Endothelial cell of umbilical vein (primary cell): ENCODE results near the gene MESP1. TPM values are rescaled to one million over a fixed set of nuclear protein-coding genes. Genes with fewer than 3 reads are reported as not detected.
A peak's percentile ranks its signal among the peaks of the same experiment; 100 is the strongest.

Source experiments
- BruUV-seq: library from RNA; stranded (reverse); fragments of 400-500 nt; replicated peaks from 2 replicates; lab custom pipeline; 2021; lab: Mats Ljungman, UMichigan
- CTCF ChIA-PET: fragments of 300-600, 350-600 bp; sonication (Branson Sonifier 250); formaldehyde crosslinking; loops from one replicate; lab custom pipeline; 2021; ENCODE audit warnings: antibody characterized with exemption, inconsistent platforms; lab: Charles Lee
- POLR2A ChIA-PET: fragments of 300-600, 350-600 bp; sonication (Branson Sonifier 250); formaldehyde crosslinking; loops from one replicate; lab custom pipeline; 2021; ENCODE audit warnings: antibody characterized with exemption, inconsistent platforms; lab: Charles Lee
- DNase-seq: peaks from one replicate; pipeline ENCODE4 v3.0.0-alpha.2; 2011; ENCODE audit warnings: low read depth, low spot score
- FAIRE-seq: peaks from 2 replicates; lab custom pipeline; 2011; peaks lifted over from hg19 to GRCh38; lab: Jason Lieb, UNC
- H2AFZ ChIP-seq: 2 replicates; pipeline ENCODE4 v1.6.0; 2012; ENCODE audit warnings: low read depth, low read length, control low read depth, inconsistent platforms
- H3K27ac ChIP-seq: 2 replicates; pipeline ENCODE4 v1.5.1; 2011; ENCODE audit warnings: low read depth, mild to moderate bottlenecking, control low read depth, low read length, moderate library complexity; ENCODE audit not compliant: insufficient read depth
- H3K27me3 ChIP-seq, 2 experiments: 2 replicates each; pipeline versions ENCODE4 v1.6.0 to v1.6.1; 2011; ENCODE audit warnings: low read length in 2 of 2, mixed read lengths in 1 of 2; ENCODE audit not compliant: control insufficient read depth in 2 of 2, insufficient read depth in 2 of 2
- H3K36me3 ChIP-seq, 2 experiments: 2 replicates in 1 of 2; 3 replicates in 1 of 2; pipeline ENCODE4 v1.5.1; 2011; ENCODE audit warnings: low read length in 2 of 2, mild to moderate bottlenecking in 1 of 2, moderate library complexity in 1 of 2; ENCODE audit not compliant: control insufficient read depth in 2 of 2, insufficient read depth in 2 of 2; ENCODE audit errors: extremely low read depth in 1 of 2
- H3K4me1 ChIP-seq: 3 replicates; pipeline ENCODE4 v1.5.1; 2011; ENCODE audit warnings: mild to moderate bottlenecking, low read length; ENCODE audit not compliant: control insufficient read depth, insufficient read depth; ENCODE audit errors: extremely low read depth
- H3K4me2 ChIP-seq: 2 replicates; pipeline ENCODE4 v1.6.1; 2011; ENCODE audit warnings: low read length, control low read depth, mixed read lengths; ENCODE audit not compliant: insufficient read depth
- H3K4me3 ChIP-seq, 3 experiments: fragments of 200-600 bp in 1 of 3; sonication (generic), shearing (Covaris generic) in 1 of 3; replicated peaks in 1 of 3; 2 replicates each; pipeline ENCODE4 v1.5.1; 2011 to 2016; ENCODE audit warnings: control low read depth in 3 of 3, low read length in 3 of 3, mild to moderate bottlenecking in 2 of 3, inconsistent platforms in 1 of 3, low read depth in 1 of 3, moderate library complexity in 1 of 3; ENCODE audit not compliant: insufficient read depth in 1 of 3
- H3K79me2 ChIP-seq: 2 replicates; pipeline ENCODE4 v1.6.0; 2012; ENCODE audit warnings: low read length, inconsistent platforms; ENCODE audit not compliant: control insufficient read depth, insufficient read depth
- H3K9ac ChIP-seq: replicated peaks from 2 replicates; pipeline ENCODE3; 2011; ENCODE audit warnings: low read length, control low read depth; ENCODE audit not compliant: insufficient read depth; ENCODE audit errors: extremely low read depth
- H3K9me1 ChIP-seq: replicated peaks from 3 replicates; pipeline ENCODE4 v1.6.0; 2011; ENCODE audit warnings: mild to moderate bottlenecking, low read length; ENCODE audit not compliant: control insufficient read depth, insufficient read depth; ENCODE audit errors: extremely low read depth
- H3K9me3 ChIP-seq: replicated peaks from 2 replicates; pipeline ENCODE4 v1.5.1; 2012; ENCODE audit warnings: low read length, inconsistent platforms; ENCODE audit not compliant: control insufficient read depth, insufficient read depth
- H4K20me1 ChIP-seq: replicated peaks from 2 replicates; pipeline ENCODE3; 2011; ENCODE audit warnings: mild to moderate bottlenecking, low read length; ENCODE audit not compliant: control insufficient read depth, insufficient read depth; ENCODE audit errors: extremely low read depth
- CTCF ChIP-seq, 2 donors: IDR thresholded peaks; 1 replicate in 1 of 2; 2 replicates in 1 of 2; pipeline ENCODE4 v1.5.1; 2011; ENCODE audit warnings: low read length in 2 of 2, mild to moderate bottlenecking in 2 of 2, moderate library complexity in 2 of 2, control low read depth in 1 of 2, inconsistent platforms in 1 of 2, low read depth in 1 of 2; ENCODE audit not compliant: insufficient read depth in 1 of 2; ENCODE audit errors: extremely low read depth in 1 of 2
- EZH2 ChIP-seq: IDR thresholded peaks from 2 replicates; pipeline ENCODE4 v1.6.1; 2012; ENCODE audit warnings: borderline replicate concordance, low read depth, mild to moderate bottlenecking, moderate library complexity, low read length, inconsistent platforms; ENCODE audit not compliant: severe bottlenecking
- FOS ChIP-seq: IDR thresholded peaks from 2 replicates; pipeline ENCODE4 v1.6.1; 2011; ENCODE audit warnings: mild to moderate bottlenecking, low read length, moderate library complexity, borderline replicate concordance; ENCODE audit not compliant: insufficient read depth
- GATA2 ChIP-seq: IDR thresholded peaks from 2 replicates; pipeline ENCODE4 v1.7.0; 2011; ENCODE audit warnings: low read depth, mild to moderate bottlenecking, moderate library complexity, mixed read lengths, low read length; ENCODE audit not compliant: insufficient read length, insufficient read depth
- JUN ChIP-seq: IDR thresholded peaks from 2 replicates; pipeline ENCODE4 v1.6.1; 2011; ENCODE audit warnings: borderline replicate concordance, low read depth; ENCODE audit not compliant: insufficient read length, insufficient read depth
- MAX ChIP-seq: IDR thresholded peaks from 2 replicates; pipeline ENCODE4 v1.6.1; 2011; ENCODE audit not compliant: insufficient read depth, insufficient read length
- MYC ChIP-seq: IDR thresholded peaks from one replicate; pipeline ENCODE4 v1.6.1; 2011; ENCODE audit warnings: mild to moderate bottlenecking, low read depth, low read length
- POLR2A ChIP-seq: IDR thresholded peaks from 2 replicates; pipeline ENCODE4 v1.6.1; 2012; ENCODE audit warnings: low read depth, mild to moderate bottlenecking, control low read depth, low read length
- POLR2AphosphoS5 ChIP-seq: IDR thresholded peaks from 2 replicates; pipeline ENCODE4 v1.6.1; 2012; ENCODE audit warnings: low read depth, mild to moderate bottlenecking, control low read depth, low read length, moderate library complexity; ENCODE audit not compliant: insufficient read depth
- dilution Hi-C: fragments of 300-500 bp; cut with MboI; formaldehyde crosslinking; loops from one replicate; pipeline ENCODE4 v1.15.0; 2019; ENCODE audit warnings: low sequenced_read_pairs; ENCODE audit not compliant: extremely low pct_ligation_motif_present
- intact Hi-C: fragments of 100-400 bp; cut with micrococcal nuclease; formaldehyde crosslinking; loops from one replicate; pipeline ENCODE4 v1.10.0; 2022
- polyA plus RNA-seq, 4 experiments: library from polyadenylated mRNA; depleted of rRNA in 3 of 4; stranded (reverse) in 3 of 4; unstranded in 1 of 4; fragments of >200 nt; gene quantifications; 2 replicates each; pipeline versions ENCODE4 v1.2.1 to v1.2.3, GENCODE V29; 2011 to 2012; ENCODE audit warnings: missing spikeins in 1 of 4
- total RNA-seq: library from RNA; stranded (reverse); gene quantifications from 2 replicates; pipeline ENCODE4 v1.2.3, GENCODE V29; 2021

MESP1 gene
- total and polyA plus RNA-seq, 2 donors (not counting 3 experiments of a cell fraction or from before 2014, with no cell fraction given), result 0.68 to 1.7 TPM

- no peak for TF ChIP-seq EZH2
- H3K27ac ChIP-seq, result no peak overlapping the region
- no peak for DNase-seq
- CTCF ChIA-PET, result interaction anchor here (1.9 to 5.3 kb wide), 4 partner anchors 11 to 92 kb away, joined by 4 to 38 read pairs (median 12); no protein-coding TSS in a partner anchor
- FAIRE-seq, result no peak
- no peak overlapping the region for H2AFZ ChIP-seq
- no peak overlapping the region for H3K4me2 ChIP-seq
- peaks cover 5 to 9% of the 10 kb centered on the region in 2 experiments for H3K36me3 ChIP-seq
- H3K4me1 ChIP-seq, result no peaks in the 10 kb centered on the region
- dilution Hi-C loops (no loop called here), intact Hi-C loops (no loop called here)
- no peaks in the 10 kb centered on the region for H3K9me3 ChIP-seq
- no peak overlapping the region for H3K9ac ChIP-seq
- no peaks in the 10 kb centered on the region for H3K9me1 ChIP-seq
- POLR2A ChIA-PET, result no interaction called here
- BruUV-seq, result no TSS peak
- no peaks in the 10 kb centered on the region for H4K20me1 ChIP-seq
- H3K4me3 ChIP-seq, result no peak overlapping the region
- no peaks in the 10 kb centered on the region for H3K27me3 ChIP-seq
- no peaks in the 10 kb centered on the region for H3K79me2 ChIP-seq
Observed at GRCh38 chr15:89784686-89784960, 33.6 kb upstream of the MESP1 start.

- dilution Hi-C loops (no loop called here), intact Hi-C loops (no loop called here)
- DNase-seq (no peak), FAIRE-seq (no peak)
- Histone ChIP-seq H3K79me2 (no peaks in the 10 kb centered on the region), H3K4me2 (no peak overlapping the region), H3K9me1 (no peaks in the 10 kb centered on the region), H3K27me3 (no peaks in the 10 kb centered on the region), H3K36me3 (peaks cover 5 to 9% of the 10 kb centered on the region in 2 experiments), H3K4me1 (no peaks in the 10 kb centered on the region), H3K4me3 (no peak overlapping the region), H2AFZ (no peak overlapping the region), H4K20me1 (no peaks in the 10 kb centered on the region), H3K9ac (no peak overlapping the region), H3K27ac (no peak overlapping the region), H3K9me3 (no peaks in the 10 kb centered on the region)
- BruUV-seq, result no TSS peak
- TF ChIP-seq POLR2A (no peak), MAX (no peak), MYC (no peak), EZH2 (no peak), JUN (no peak), CTCF (IDR thresholded peaks at IDR 0.05; ENCODE audit: extremely low read depth in 1 of 2, insufficient read depth in 1 of 2, low read depth in 1 of 2, low read length in 2 of 2) (no peak), GATA2 (no peak), POLR2AphosphoS5 (peak; percentile 1), FOS (no peak)
- CTCF ChIA-PET, result interaction anchor here (1.2 to 5.3 kb wide), 6 partner anchors 10 to 93 kb away, joined by 3 to 38 read pairs (median 7); no protein-coding TSS in a partner anchor
- POLR2A ChIA-PET, result interaction anchor here (0.5 to 1.0 kb wide), 2 partner anchors 91 to 101 kb away, joined by 3 to 4 read pairs; no protein-coding TSS in a partner anchor
Observed at GRCh38 chr15:89783861-89784685, 33.0 kb upstream of the MESP1 start.
